HG02678 (cell line): ENCODE measurements around the gene PLEKHH3.

Experiments used
- ATAC-seq: cut with Tn5 transposase; IDR thresholded peaks from one replicate; pipeline ENCODE4 v1.9.1; 2021; ENCODE audit warnings: mild to moderate bottlenecking, moderate library complexity; ENCODE audit not compliant: unreplicated experiment

Gene PLEKHH3

DNA sequence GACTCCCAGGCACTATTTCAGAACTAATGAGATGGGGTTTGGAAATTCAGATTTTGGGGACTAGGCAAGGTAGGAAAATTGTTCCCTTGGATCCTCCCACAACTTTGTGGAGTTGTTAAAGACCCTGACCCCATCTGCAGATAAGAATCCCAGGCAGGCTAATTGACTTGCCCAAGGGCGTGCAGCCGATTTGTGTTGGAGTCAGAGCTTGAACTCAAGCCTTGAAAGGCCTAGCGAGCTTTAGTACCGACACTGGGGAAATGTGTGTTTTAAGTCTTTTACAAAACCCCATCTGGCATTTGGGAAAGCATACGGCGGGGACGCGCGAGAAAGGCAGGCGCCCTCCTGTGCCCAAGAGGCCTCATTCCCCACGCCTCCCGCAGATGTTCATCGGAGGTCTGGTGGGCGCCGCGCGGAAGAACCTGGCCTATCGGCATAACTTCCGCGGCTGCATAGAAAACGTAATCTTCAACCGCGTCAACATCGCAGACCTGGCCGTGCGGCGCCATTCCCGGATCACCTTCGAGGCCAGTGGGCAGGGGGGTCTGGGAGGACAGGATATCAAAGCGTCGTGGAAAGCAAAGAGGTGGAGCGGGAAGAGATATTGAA, 9.8 kb upstream of the PLEKHH3 start:
- ATAC-seq = no peak

DNA sequence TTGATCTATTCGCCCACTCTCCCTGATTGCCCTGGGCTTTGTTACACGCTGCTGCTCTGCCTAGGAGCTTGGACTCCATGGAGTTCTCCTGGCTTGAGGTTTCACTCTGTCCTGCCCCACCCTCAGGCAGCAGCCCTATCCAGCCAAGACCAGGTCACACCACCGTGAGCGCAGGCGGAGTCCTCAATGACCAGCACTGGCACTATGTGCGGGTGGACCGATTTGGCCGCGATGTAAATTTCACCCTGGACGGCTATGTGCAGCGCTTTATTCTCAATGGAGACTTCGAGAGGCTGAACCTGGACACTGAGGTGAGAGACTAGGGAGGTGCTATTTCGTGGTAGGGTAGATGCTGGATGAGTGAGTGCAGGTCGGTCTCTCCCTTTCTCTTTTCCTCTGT, 9.0 kb upstream of the PLEKHH3 start:
- ATAC-seq = no peak

DNA sequence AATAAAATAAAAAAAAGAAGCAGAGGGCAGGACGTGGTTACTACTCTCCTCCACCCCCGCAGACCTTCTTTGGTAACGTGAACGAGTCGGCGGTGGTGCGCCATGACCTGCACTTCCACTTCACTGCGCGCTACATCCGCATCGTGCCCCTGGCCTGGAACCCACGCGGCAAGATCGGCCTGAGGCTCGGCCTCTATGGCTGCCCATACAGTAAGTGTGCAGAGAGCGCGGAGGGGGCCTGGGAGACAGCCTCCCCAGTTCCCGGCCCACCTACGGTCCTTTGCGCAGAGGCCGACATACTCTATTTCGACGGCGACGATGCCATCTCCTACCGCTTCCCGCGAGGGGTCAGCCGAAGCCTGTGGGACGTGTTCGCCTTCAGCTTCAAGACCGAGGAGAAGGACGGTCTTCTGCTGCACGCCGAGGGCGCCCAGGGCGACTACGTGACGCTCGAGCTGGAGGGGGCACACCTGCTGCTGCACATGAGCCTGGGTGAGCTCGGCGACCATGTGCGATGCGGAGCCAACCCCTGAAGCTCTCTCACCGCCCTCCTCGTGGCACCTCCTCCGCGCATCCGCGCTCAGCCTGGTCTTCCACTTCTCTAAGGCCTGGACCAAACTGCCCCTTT, 8.2 kb upstream of the PLEKHH3 start:
- ATAC-seq = no peak

DNA sequence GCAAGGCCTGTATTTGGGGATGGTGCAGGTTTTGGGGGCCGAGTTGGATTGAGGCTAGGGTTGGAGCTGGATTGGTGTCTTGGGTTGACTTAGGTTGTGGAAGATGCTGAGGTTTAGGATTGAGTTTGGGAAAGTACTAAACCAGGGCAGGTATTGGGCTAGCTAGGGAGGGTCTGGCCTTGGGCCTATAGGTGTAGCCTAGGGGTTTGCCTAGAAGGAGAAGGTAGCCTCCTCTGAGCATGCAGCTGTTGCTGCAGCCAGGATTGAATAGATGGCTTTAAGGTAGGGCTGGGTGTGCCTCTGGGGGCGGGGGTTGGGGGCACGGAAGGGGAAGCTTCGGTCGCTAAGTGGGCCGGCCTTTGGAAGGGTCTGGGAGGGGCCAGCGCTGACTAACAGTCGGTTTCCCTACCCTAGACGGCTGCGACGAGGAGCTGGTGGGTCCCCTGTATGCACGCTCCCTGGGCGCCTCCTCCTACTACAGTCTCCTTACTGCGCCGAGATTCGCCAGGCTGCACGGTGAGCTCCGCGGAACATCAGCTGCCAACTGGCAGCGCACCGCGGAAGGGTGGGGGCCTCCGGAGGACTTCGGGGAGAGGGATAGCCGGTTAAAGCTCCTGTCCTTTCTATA, 6.7 kb upstream of the PLEKHH3 start:
- ATAC-seq = no peak

DNA sequence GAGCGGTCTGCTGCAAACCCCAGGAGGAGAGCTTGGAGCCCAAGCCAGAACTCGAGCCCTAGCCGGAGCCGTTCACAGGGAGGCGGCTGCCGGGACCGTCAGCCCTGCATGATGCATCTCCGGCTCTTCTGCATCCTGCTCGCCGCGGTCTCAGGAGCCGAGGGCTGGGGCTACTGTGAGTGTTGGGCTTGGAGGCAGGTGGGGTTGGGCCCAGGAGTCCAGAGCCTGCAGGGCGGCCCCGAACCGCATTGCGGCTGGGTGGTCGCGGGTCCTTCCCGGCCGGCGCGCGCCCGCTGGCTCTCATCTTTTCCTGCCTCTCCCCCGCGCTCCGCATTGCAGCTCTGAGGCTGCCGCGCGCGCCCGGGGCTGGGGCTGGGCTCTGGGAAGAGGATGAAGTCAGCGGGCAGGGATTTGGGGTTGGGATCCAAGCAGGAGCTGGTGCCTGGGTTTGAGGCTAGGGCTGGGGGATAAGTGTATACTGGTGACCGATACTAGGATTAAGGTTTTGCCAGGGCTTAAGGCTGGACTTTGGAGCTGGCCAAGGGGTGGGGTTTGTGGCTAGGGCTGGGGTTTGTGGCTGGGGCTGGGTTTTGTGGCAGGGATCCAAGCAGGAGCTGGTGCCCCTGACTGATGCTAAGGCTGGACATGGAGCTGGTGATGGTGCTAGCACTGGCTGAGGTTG, 6.1 kb upstream of the PLEKHH3 start:
- ATAC-seq = no peak

DNA sequence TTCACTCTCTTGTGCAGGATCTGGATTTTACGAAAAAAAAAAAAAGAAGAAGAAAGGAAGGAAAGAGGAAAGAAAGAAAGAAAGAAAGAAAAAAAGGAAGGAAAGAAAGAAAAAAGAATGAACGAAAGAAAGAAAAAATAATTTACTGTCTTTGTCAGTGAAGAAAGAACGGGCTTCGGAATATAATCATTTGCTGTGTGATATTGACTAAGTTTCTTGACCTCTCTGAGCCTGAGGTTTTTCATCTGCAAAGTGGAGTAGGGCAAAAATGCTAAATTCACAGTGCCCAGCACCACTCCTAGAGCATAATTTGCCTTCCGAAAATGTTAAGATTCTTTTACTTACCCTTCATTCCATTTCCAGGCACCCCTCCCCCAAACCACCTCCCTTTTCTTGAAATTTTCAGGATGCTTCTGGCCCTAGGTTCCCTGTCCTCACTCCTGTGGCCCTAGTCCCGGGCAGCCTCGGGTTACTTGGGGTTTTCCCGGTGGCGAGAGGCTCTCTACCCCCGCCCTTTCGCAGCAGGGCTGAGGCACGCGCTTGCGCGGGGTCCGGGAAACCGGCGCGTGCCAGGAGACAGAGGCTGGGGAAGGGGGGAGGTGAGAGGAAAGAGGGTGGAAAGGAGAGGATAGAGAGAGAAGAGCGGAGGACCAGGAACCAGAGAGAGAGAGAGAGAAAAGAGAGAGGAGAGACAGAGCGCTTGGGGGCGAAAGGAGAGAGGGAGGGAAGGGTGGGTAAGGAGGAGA, 5.4 kb upstream of the PLEKHH3 start, which contains the start of gene CNTNAP1:
Gene CNTNAP1 (plus strand): TSS at position 556 of the 746 bp plus-strand sequence. CDS start 299 bp downstream, outside the sequence.
- ATAC-seq = no peak

DNA sequence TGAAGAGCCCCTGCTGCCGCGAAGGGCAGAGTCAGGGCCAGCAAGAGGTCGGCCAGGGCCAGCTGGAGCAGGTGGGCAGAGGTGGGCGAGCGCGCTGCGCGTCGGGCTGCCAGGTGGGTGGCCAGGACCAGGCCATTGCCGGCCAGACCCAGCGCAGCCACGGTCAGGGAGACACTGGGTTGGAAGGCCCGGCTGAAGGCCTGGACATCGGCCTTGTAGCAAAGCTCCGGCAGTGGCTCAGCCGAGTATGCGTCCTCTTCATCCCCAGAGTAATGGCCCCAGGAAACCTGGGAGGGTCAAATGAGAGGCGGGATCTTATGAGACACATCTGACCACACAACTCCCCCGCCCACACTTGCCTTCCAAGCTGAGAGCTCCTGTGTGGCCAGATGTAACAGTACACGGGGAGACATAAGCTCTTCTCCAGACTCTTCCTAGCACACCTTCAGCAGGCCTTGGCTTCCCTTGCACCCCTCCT, 3.6 kb upstream of the PLEKHH3 start:
- no peak for ATAC-seq

DNA sequence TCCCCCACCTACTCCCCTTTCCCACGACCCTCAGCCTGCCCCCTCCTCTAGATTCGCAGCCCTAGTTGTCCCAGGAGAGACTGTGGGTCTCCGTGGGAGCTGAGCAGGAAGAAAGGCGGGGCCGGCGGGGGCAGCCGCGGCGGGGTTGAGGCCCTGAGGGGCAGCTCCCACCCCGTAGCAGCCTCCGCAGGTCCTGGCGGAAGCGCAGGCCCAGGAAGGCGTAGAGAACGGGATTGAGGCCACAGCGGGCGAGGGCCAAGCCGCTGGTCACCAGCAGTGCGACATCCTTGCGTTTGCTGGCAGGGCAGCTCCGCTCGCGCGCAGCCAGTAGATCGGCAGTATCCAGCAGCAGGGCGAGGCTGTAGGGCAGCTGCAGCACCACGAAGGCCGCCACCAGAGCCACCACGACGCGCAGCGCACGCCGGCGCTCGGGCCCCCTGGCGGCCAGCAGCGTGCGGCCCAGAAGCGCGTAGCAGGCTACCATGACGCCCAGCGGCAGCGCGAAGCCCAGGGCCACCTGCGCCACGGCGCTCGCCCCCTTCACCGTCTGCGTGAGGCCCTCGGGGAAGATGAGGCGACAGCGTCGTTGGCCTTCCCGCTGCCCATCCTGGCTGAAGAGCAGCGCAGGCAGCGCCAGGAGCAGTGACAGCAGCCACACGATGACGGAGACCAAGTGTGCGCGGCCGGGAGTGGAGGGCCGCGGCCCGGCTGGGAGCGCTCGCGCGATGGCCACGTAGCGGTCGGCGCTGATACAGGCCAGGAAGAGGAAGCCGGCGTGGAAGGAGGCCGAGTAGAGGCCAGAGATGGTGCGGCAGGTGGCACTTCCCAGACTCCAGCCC, 2.9 kb upstream of the PLEKHH3 start:
- no peak for ATAC-seq

DNA sequence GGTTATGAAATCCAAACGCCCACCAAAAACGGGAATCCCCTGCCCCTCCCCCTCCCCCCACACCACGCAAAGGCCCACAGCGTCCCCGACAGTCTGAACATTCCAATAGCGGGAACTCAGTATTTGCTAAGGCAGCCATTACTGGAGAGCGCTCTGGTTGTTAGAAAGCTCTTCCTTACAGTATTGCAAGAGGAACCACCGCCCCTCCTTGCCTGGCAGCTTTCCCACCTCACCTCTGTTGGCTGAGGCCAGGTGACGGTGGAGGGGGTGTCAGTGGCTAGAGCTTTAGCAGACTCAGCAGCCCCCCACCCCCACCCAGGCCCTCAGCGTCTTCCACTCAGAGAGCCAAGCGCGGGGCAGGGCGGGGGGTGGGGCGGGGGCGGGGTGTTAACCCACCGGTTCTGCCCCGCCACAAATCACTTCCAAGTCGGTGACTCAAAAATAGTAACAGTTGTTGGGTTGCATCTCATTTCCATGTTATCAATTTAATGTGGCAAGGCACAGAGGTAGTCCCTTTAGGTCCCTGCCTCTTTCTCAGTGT, 2.2 kb upstream of the PLEKHH3 start:
- no peak for ATAC-seq

DNA sequence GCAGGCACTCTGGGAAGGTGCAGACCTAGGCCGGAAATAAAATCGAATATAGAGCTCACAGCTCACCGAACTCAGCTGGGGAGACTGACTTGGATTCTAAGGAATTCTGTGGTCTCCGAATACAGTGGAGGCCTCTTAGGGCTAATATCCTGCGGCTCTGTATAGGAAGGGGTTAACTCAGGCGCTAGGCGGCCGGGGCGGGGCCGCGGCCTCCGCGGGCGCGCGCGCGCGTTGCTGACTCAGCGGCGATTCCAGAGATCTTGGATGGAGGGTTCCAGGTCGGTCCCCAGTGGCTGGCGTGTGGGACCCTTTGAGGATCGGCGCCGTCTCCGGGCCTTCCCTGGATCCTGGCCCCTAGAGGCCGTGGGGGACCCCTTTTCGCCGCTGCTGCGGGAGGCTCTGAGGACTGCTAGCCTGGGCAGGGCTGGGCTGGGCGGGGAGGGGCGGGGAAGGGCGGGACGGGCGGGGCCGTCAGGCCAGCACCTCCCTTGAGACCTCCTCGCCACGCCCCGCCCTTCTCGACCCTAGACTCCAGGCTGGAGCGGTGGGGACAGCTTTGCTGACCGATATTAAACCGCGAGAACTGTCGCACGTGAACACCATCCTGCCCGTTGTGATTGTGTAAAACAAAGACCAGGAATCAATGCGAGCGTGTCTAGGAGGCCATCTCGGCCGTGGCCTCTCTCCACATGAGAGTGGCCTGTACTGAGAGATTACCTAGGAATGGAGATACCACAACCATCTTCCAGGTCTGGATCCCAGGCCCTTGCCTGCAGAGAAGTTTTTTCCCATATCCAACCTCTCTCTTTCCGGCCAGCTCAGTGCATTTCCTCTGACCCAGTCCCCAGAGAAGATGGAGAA, 1.4 kb upstream of the PLEKHH3 start:
- ATAC-seq = peak; percentile 27

DNA sequence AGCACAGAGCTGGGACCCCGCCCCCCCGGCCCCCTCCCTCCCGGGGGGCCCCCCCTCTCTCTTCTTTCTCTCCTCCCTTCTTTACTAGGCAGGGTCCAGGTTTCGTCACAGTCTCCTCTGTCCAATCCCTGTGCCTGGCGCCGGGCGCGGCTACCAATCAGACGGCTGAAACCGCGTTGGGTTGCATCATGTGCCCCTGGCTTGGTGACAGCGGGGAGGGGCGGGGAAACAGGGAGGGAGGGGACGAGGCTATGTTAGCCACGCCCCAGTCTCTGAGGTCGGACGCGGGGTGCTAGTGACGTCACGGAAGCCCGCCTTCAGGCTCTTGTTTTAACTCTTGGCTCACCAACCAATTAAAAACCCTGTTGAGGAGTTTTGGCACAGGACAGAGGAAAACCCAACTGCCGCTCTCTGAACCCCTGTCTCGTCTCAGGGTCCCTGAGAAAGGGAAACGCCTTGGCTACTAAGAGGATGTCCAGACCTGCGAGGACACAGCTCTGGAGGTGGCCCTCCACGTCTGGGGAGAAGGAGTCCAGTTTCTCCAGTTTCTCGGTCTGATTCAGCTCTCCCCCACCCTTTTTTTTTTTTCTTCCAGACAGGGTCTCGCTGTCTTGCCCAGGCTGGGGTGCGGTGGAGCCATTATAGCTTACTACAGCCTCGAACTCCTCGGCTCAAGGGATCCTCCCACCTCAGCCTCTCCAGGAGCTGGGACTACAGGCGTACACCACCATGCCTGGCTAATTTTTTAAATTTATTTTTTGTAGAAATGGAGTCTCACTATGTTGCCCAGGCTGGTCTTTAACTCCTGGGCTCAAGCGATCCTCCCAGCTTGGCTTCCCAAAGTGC, 441 bp upstream of the PLEKHH3 start:
- ATAC-seq = peak; percentile 68

DNA sequence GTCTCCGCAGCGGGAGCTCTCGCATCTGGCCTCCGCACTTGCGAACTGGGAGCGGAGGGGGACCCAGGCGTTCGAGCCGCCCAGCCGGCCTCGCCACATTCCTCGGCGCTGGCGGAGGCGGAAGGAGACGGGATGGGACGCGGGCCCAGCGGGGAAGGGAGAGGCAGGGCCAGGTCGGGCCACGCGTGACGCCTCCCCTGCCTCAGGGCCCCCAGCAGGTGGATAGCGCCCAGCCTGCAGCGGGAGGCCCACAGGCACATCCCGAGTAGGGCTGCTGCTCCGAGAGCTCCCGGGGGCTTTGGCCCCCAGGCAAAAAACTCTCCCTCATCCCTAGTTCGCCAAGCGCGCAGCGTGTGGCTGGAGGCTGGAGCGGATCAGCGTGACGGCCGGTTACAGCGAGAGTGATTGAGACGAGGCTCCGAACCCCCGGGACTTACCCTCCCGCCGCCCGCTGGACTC, 800 bp downstream of the PLEKHH3 start:
- no peak for ATAC-seq

DNA sequence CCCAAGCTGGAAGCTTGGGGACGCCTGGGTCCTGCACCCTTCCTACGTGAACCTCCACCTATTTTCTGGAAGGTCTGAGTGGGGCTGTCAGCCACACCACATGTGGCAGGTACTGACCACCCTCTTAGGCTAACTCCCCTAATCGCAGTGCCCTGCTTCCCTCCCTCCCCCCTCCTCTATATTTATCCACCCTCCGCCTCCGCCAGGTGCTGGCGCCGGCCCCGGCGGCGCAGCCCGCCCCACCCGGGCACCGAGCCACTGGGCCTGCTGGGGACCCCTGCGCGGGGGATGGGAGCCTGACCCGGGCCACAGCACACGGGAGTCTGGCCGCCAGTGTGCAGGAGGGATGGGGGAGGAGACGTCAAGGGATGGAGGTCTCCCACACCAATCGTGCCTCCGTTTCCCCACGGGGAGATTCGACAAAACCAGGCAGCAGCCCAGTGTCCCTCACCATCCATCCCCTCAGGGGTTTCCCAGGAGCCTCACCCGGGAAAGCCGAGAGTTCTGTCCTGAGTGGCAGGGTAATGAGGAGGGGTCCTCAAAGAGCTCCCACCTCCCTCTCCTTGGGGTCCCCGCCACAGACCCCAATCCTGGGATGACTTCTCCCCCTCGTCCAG, 1.3 kb downstream of the PLEKHH3 start:
- ATAC-seq = no peak

DNA sequence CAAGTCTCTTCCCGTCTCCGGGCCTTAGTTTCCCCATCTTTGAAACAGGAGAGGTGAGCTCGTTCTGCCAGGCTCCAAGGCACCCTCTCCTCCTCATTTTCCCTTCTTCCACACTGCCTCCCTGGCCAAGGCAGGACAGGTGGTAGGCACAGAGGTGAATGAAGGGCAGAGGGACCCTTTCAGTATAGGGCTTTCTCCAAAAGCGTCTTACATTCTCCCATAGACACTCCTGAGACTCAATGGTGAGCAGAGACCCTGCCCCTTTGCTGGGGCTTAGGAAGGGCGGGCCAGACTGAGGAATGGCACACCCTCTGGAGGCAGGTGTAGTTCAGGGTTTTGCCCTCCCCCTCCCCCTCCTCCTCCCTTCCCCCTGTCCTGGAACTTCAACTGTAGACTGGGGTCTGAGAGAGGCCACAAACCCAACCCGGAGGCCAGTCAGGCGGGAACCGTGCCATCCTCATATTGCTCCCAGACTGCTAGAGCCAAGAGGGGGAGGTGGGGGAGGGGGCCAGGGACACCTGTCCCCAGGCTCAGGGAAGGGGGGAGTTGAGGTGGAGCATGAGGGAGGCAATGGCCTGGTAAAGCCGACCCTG, 1.9 kb downstream of the PLEKHH3 start:
- no peak for ATAC-seq

DNA sequence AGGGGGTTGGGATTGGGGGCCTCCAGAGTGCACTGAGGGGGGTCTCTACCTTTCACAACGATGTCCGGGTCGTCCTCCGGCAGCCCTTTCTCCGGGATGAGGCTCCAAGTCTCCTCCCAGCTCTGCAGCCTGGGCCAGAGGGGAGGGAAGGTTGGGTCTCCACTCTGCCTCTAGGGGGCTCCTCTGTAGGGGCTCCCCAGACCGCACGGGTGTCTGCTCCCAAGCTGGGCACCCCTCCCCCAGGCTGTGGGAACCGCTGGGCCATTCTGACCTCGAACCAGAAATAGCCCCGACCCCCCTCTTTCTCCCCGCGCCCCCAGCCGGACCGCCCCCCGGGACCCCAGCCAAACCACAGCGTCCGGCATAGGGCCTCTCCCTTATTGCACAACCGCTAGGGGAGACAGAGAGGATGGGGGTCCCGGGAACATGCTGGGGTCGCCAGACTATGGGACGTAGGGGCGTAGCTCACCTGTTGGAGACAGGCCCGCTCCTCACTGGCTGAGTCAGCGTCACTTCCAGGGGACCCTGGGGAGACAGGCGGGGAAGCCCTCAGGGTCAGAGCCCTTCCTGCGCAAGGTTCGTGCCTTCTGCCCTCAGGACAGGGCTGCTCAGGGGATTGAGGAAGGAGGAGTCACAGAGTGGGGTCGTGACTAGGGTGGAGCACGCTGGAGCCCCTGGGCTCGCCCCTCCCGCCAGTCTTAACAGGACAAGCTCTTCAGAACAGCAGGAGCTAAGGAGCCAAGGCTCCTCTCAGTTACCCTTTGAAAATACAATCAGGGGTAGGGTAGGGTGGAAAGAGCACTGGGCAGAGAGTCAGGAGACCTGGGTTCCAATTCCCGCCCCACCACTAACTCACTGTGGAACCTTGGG, 2.7 kb downstream of the PLEKHH3 start:
- ATAC-seq = no peak

DNA sequence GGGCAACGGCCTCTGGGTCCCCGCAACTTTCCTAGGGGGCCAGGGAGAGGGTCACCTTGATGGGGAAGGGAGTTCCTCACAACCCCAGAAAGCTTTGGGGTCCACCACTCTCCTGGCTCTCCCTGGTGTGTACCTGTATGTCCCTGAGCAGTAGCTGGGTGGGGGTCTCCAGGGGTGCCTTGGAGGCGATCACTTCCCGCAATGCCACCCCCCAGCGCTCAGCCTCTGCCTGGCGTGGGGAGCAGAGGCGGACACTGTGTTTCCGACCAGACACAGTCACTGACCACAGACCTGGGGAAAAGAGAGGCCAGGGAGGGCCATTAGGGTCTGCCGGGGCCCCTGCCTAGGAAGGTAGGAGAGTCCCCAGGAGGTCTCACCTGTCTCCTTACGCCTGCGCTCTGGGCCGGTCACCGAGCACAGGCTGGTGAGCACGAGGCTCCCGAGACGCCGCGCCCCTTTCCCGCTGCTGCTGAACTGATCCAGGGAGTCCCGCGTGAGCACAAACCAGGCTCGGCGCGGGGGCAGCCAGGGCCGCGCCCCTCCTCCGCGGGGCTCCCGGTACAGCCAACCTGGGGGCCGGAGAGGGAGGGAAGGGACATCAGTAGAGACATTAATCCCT, 3.4 kb downstream of the PLEKHH3 start:
- ATAC-seq = no peak
